ENCODE data around the gene OXER1. TPM values are rescaled to one million over a fixed set of nuclear protein-coding genes. Genes with fewer than 3 reads are reported as not detected.

OXER1 gene
- total and polyA plus RNA-seq, 2 of the 13 experiments (the other 11 are each of a cell fraction or from before 2014, with no cell fraction given), result 8.0 to 9.0 TPM

DNA sequence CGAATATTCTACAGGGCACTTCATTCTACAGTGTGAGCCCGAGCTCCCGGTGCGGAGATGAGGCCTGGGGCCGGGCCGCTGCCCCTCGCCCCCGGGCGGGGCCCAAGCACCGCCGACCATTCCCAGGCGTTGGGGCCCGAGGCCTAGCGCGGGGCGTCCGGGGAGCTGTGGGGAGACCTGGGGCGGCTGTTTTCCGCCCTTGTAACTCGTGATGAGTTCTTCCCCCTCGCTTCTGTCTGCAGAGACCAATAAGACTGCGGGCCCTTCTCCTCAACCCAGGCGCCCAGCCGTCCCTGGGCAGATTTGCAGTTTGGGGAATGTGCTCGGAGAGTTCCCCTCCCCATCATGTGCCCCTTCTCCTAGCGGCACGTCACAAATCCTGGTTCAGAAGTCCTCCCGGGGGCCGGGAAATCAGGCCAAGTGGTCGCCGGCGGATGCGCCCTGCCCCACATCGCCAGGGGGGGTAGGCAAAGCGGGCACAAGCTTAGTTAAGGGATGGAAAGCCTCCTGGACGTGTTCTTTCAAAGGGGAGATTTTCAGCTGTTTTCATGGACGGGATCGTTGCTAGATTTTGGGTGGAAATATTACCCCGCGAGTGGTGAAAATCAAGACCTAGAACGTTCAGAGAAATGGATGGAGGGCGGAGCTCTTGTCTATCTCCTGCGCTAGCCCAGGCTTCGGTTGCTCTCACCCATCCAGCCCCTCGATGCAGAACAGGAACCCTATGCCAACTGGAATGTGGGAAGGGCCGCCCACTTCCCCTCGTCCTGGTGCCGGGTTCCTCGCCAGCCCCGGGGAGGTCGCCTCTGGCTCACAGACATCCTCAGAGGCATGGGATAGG is 47.3 kb upstream of the OXER1 start (continued):
- TF ChIP-seq ZNF547 (CRISPR knock-in tag; IDR thresholded peaks at IDR 0.05) (no peak), ZNF180 (CRISPR knock-in tag; IDR thresholded peaks at IDR 0.05; ENCODE audit: borderline replicate concordance, low read depth) (no peak), ZFP36L1 (CRISPR knock-in tag; IDR thresholded peaks at IDR 0.05) (no peak), ERF (CRISPR knock-in tag; IDR thresholded peaks at IDR 0.05) (no peak), SIN3A (IDR thresholded peaks at IDR 0.05; ENCODE audit: borderline replicate concordance, low read depth, low read length) (0 out of 2 replicates have a peak, but pooled peaks have one; percentile 5), ZNF652 (CRISPR knock-in tag; IDR thresholded peaks at IDR 0.05; ENCODE audit: borderline replicate concordance, low read depth) (no peak), DPF2 (CRISPR knock-in tag; IDR thresholded peaks at IDR 0.05; ENCODE audit: borderline replicate concordance, low read depth) (no peak)
- TF ChIP-seq, protein P1, sequence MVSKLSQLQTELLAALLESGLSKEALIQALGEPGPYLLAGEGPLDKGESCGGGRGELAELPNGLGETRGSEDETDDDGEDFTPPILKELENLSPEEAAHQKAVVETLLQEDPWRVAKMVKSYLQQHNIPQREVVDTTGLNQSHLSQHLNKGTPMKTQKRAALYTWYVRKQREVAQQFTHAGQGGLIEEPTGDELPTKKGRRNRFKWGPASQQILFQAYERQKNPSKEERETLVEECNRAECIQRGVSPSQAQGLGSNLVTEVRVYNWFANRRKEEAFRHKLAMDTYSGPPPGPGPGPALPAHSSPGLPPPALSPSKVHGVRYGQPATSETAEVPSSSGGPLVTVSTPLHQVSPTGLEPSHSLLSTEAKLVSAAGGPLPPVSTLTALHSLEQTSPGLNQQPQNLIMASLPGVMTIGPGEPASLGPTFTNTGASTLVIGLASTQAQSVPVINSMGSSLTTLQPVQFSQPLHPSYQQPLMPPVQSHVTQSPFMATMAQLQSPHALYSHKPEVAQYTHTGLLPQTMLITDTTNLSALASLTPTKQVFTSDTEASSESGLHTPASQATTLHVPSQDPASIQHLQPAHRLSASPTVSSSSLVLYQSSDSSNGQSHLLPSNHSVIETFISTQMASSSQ (IDR thresholded peaks at IDR 0.05; ENCODE audit: low read depth), result no peak
- TF ChIP-seq, protein P1 (CRISPR knock-in tag; IDR thresholded peaks at IDR 0.05; ENCODE audit: borderline replicate concordance), result no peak
- TF ChIP-seq, protein P2, sequence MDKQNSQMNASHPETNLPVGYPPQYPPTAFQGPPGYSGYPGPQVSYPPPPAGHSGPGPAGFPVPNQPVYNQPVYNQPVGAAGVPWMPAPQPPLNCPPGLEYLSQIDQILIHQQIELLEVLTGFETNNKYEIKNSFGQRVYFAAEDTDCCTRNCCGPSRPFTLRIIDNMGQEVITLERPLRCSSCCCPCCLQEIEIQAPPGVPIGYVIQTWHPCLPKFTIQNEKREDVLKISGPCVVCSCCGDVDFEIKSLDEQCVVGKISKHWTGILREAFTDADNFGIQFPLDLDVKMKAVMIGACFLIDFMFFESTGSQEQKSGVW (CRISPR knock-in tag; IDR thresholded peaks at IDR 0.05; ENCODE audit: borderline replicate concordance), result peak; percentile 46; the same call in 1 of the 2 replicates
- TF ChIP-seq, protein P3, sequence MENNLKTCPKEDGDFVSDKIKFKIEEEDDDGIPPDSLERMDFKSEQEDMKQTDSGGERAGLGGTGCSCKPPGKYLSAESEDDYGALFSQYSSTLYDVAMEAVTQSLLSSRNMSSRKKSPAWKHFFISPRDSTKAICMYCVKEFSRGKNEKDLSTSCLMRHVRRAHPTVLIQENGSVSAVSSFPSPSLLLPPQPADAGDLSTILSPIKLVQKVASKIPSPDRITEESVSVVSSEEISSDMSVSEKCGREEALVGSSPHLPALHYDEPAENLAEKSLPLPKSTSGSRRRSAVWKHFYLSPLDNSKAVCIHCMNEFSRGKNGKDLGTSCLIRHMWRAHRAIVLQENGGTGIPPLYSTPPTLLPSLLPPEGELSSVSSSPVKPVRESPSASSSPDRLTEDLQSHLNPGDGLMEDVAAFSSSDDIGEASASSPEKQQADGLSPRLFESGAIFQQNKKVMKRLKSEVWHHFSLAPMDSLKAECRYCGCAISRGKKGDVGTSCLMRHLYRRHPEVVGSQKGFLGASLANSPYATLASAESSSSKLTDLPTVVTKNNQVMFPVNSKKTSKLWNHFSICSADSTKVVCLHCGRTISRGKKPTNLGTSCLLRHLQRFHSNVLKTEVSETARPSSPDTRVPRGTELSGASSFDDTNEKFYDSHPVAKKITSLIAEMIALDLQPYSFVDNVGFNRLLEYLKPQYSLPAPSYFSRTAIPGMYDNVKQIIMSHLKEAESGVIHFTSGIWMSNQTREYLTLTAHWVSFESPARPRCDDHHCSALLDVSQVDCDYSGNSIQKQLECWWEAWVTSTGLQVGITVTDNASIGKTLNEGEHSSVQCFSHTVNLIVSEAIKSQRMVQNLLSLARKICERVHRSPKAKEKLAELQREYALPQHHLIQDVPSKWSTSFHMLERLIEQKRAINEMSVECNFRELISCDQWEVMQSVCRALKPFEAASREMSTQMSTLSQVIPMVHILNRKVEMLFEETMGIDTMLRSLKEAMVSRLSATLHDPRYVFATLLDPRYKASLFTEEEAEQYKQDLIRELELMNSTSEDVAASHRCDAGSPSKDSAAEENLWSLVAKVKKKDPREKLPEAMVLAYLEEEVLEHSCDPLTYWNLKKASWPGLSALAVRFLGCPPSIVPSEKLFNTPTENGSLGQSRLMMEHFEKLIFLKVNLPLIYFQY (CRISPR knock-in tag; IDR thresholded peaks at IDR 0.05; ENCODE audit: borderline replicate concordance), result no peak
- TF ChIP-seq, protein P4, sequence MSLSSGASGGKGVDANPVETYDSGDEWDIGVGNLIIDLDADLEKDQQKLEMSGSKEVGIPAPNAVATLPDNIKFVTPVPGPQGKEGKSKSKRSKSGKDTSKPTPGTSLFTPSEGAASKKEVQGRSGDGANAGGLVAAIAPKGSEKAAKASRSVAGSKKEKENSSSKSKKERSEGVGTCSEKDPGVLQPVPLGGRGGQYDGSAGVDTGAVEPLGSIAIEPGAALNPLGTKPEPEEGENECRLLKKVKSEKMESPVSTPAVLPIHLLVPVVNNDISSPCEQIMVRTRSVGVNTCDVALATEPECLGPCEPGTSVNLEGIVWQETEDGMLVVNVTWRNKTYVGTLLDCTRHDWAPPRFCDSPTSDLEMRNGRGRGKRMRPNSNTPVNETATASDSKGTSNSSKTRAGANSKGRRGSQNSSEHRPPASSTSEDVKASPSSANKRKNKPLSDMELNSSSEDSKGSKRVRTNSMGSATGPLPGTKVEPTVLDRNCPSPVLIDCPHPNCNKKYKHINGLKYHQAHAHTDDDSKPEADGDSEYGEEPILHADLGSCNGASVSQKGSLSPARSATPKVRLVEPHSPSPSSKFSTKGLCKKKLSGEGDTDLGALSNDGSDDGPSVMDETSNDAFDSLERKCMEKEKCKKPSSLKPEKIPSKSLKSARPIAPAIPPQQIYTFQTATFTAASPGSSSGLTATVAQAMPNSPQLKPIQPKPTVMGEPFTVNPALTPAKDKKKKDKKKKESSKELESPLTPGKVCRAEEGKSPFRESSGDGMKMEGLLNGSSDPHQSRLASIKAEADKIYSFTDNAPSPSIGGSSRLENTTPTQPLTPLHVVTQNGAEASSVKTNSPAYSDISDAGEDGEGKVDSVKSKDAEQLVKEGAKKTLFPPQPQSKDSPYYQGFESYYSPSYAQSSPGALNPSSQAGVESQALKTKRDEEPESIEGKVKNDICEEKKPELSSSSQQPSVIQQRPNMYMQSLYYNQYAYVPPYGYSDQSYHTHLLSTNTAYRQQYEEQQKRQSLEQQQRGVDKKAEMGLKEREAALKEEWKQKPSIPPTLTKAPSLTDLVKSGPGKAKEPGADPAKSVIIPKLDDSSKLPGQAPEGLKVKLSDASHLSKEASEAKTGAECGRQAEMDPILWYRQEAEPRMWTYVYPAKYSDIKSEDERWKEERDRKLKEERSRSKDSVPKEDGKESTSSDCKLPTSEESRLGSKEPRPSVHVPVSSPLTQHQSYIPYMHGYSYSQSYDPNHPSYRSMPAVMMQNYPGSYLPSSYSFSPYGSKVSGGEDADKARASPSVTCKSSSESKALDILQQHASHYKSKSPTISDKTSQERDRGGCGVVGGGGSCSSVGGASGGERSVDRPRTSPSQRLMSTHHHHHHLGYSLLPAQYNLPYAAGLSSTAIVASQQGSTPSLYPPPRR (CRISPR knock-in tag; IDR thresholded peaks at IDR 0.05; ENCODE audit: borderline replicate concordance), result no peak
